CD1c-positive myeloid dendritic cell (primary cell): ENCODE data around the gene SOAT2.
"Not testable (repeated sequence)": the region's sequence is repeated elsewhere in the genome, so short reads cannot be mapped to it uniquely, and the experiment has no call there.

ENCODE experiments used
- DNase-seq: peaks from one replicate; pipeline ENCODE4 v3.0.0-alpha.2; 2016; ENCODE audit errors: extremely low spot score

Gene SOAT2

DNA sequence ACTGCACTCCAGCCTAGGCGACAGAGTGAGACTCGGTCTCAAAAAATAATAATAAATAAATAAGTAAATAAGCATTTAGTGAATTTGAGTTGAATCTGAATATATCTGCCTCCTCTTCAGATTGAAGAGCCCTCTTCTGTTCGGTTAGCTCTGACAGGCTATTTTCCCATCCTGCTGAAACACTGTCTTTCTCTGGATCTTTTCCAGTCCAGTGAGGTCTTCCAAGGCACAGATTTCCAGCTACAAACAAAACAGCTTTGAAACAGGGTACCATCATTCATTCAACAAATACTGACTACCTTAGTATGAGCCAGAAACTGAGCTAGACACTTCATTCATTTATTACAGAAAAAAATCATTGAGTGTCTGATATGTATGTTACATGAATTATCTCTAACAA is 16.9 kb upstream of the SOAT2 start:
- no peak for DNase-seq

DNA sequence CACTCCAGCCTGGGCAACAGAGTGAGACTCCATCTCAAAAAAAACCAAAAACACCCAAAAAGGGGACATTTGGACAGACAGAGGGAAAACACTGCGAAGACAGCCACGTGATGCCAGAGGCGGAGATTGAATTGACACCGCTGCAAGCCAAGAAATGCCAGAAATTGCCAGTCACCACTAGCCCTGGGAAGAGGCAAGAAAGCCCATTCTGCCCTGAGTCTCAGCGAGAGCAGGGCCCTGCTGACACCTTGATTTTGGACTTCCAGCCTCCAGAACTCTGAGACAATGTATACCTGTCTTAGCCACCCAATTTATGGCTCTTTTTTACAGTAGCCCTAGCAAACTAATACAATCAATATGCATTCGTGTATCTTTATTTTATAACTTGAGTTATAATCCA is 13.2 kb upstream of the SOAT2 start:
- no peak for DNase-seq

DNA sequence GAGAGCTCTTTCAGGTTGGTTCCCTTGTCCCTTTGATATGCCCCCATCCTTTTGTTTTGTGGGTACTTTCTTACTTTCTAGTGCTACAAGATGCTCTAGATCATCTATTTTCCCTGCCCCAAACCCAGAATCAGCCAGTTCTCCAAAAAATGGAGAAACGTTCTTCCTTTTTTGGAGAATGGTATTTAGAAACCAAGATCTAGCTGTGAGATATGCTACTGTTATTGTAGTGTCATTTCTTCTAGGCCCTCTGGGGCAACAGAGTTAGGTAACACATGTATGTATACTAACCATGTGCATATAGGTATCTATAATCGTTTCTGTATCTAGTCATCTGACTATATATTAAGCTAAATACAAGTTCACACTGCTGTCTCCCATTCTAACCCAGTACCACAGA is 12.7 kb upstream of the SOAT2 start:
- DNase-seq = no peak

DNA sequence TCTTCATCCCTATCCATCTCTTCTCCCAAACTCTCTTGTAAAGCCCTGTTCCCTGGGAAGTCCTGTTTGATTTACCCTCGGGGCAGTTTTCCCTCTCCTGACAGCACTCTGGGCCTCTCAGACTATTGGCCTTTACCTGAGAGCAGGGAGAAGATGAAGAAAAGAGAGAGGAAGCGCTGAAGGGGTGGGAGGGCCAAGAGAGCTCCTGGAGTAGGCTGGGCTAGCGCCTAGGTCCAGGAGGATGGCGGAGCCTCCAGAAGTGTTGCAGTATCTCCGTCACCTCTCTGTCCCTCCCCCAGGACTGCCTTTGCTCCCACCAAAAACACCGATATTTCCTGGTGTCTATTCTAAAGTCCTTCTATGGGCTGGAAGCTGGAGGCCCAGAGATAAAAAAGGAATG is 11.5 kb upstream of the SOAT2 start:
- DNase-seq = no peak

DNA sequence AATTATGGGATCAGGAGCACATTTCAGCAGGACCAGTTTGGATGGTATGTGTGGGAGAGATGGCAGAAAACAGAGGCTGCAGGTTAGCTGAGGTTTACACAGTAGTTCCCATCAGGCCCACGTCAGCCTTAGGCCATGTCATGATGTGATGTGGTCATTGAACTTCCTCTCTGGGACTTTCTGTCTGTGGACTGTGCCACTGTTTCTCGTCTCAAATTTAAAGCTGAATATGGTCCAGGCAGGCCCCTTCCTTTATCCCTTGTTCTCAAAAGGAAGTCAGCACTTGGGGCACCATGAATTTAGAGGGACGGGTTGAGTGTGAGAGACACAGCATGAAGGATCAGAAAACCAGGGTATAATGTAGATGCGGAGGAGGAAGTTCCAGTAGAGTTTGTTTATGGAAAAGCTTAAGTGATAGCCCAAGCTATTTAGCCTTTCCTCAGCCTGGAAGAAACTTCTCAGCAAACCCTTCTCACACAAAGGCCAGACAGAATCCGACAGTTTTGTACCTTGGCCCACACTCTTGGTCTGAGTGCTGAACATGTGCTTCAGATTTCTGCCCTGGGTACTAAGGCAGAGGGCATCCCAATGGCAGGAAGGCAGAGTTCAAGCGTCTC is 9.4 kb upstream of the SOAT2 start:
- DNase-seq = peak; percentile 73

DNA sequence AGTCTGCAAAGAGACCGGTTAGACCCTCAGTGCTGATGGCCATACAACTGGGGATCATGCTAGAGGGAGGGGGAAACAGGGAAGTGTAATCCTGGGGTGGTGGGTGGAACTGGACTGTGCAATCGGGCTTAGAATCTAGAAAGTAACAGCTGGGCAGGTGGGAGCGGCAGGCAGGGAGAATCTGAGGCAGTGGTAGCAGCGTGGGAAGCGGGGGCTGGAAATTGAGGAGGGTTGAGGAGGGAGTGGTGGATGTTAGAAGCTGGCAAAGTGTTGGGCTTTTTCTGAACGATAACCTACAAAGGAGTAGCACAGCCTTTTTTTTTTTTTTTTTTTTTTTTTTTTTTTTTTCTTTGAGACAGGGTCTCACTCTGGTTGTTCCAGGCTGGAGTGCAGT is 8.9 kb upstream of the SOAT2 start:
- no peak for DNase-seq

DNA sequence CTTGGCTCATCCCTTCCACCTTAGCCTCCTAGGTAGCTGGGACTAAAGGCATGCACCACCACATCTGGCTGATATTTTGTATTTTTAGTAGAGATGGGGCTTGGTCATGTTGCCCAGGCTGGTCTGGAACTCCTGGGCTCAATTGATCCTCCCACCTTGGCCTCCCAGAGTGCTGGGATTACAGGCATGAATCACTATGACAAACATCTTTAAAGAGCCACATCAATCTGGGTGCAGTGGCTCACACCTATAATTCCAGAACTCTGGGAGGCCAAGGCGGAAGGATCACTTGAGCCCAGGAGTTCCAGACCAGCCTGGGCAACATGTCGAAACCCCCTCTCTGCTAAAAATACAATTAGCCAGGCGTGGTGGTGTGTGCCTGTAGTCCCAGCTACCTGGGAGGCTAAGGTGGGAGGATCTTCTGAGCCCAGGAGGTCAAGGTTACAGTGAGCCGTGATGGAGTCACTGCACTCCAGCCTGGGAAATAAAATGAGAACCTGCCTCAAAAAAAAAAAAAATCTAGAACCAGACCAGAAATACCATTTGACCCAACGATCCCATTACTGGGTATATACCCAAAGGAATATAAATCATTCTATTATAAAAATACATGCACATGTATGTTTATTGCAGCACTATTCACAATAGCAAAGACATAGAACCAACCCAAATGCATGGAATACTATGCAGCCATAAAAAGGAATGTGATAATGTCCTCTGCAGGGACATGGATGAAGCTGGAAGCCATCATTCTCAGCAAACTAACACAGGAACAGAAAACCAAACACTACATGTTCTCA is 8.3 kb upstream of the SOAT2 start:
- not testable (repeated sequence) for DNase-seq

DNA sequence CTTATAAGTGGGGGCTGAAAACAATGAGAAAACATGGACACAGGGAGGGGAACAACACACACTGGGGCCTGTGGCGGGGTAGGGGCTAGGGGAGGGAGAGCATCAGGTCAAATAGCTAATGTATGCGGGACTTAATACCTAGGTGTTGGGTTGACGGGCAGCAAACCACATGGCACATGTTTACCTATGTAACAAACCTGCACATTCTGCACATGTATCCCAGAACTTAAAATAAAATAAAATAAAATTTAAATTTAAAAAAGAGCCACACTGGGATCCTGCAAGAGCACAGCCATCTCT is 7.7 kb upstream of the SOAT2 start:
- not testable (repeated sequence) for DNase-seq

DNA sequence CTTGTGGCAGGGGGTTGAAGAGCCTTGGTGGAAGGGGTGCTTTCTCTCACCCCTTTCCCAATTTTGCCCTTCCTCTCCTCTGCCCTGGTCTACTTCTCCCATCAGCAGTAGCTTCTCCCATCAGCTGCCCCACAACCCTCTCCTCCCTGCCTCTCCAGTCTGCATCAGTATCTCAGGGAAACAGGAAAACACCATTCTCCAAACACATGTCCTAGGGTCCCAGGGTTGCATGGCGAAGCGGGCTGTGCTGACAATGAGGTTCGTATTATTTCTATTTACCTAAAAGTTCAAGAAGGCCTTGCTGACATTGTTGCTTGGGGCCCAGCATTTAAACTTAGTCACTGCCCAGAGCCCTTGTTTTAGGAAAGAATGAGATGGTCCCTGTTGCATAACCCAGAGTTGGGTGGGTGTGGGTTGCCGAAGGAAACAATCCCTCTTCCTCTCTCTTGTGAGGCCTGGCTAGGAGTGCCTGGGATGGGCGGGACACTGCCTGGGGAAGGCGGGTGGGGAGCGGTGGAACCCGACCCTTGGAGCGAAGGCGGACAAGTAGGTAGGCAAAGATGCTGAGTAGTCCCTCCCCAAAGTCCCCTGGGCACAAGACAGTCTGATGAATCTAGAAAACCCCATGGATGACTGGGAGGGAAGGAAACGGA is 7.1 kb upstream of the SOAT2 start:
- peak; percentile 66 for DNase-seq

DNA sequence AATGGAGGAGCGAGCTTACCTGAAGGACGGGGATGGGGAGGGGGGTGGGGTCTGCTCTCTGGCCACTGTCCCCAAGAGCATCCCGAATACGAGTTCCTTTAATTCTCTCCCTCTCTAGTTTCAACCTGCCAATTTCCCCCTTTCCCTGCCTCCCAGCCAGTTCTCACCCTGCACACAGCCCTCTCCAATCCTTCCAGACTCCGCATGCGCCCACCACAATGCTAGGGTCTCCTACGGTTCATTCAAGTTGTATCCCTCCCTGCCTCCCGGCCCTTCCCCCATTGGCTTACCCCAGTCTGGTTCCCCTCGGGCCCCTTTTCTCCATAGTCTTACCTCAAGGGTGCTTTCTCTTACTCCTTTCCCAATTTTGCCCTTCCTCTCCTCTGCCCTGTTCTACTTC is 6.5 kb upstream of the SOAT2 start:
- DNase-seq = no peak

DNA sequence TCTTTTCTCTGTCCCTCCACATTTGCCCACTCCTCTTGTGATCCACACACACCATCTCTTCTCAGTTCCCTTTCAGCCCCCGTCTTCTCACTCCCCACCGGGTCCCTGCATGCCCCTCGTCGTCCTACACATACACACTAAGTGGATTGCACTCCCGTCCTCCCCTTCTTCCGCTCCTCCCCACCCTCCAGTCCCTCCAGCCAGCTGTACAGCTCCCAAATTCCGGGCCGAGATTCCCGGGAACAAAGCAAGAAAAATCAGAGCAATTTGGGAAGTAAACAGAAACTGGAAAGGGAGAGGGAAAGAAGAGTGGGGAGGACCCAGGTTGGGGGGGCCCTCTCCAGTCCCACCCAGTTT is 6.1 kb upstream of the SOAT2 start:
- DNase-seq = peak; percentile 38

DNA sequence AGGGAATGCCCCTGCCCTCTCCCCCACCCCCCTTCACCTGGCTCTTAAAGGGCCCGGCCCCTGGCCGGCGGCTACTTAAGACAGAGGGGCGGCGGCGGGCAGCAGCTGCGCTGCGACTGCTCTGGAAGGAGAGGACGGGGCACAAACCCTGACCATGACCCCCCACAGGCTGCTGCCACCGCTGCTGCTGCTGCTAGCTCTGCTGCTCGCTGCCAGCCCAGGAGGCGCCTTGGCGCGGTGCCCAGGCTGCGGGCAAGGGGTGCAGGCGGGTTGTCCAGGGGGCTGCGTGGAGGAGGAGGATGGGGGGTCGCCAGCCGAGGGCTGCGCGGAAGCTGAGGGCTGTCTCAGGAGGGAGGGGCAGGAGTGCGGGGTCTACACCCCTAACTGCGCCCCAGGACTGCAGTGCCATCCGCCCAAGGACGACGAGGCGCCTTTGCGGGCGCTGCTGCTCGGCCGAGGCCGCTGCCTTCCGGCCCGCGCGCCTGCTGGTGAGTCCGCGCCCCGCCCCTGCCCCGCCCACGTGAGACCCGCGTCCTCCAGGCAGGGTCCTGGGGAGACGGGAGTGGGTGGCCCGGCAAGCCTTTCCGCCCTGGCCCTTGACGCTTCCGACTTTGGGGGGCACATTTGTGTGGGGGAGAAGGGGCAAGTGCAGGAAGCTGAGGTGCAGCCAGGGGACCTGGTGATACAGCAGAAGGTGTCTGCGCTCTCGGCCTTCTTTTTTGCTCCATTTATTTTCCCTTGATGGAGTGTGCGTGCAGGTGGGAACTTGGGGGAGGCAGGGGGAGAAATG is 5.5 kb upstream of the SOAT2 start, which contains the start of gene IGFBP6:
Gene IGFBP6 (plus strand): TSS at position 104 of the 790 bp plus-strand sequence. CDS start 51 bp downstream, at position 155.
- DNase-seq = peak; percentile 47

DNA sequence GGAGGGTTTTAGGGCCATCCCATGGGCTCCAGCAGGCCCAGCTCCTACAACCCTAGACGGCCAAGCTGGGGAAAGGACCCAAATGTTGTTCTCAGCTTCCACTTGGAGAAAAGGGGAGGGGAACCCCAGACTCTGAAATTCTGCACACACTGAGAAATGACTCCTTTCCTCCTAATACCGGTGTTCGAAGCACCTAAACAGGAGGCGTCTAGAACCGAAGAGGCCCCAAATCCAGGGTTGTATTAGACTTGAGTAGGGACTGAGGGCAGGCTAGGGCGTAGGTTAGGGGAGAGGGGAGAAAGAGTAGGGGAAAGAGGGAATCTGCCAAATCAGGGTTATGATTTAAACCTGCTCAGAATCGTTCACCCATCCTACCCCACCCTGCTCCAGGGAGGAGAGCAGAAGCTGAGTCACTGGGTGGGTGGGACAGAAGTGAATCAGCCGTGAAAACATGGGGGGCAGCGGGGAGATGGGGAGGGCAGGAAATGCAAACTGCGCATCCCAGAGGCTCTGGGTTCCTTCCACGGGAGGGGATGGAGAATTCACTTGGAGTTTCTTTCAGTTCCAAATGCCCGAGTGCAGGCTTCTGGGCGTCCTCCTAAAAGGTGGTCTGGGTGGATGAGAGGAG is 4.8 kb upstream of the SOAT2 start:
- DNase-seq = peak; percentile 41

DNA sequence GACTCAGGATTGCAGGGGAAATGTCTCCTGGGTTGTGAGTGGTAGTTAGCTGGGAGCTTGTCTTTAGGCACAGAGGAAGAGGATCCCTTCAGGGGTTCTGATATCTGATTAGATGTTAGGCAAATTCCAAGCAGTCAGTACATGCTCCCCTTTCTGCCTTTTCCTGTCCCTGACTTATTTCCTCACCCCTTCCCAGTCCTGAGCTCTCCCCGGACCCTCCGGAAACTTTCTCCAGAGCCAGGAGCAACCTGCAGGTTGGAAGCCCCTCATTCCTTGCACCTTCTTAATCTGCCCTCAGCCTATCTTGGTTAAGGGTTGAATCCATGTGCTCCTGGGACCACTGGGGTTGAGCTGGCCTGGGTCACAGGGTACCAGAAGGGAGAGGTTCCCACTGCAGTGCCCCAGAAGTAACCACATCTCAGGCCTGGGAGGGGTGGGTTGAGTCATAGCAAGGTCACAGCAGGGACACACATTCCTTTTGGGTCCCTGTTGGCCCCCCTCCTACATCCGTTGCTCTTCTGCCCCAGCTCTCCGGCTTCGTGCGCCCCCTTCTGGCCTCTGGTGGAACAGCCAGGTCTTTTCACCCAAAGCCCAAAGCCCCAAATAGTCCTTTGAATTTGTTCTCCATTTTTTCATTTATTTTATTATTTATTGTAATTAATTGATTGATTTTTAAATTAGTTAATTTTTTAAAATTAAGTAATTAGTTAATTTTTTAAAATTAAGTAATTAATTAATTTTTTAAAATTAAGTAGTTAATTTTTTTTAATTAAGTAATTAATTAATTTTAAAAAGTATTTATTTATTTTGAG is 4.0 kb upstream of the SOAT2 start:
- DNase-seq = peak; percentile 91

DNA sequence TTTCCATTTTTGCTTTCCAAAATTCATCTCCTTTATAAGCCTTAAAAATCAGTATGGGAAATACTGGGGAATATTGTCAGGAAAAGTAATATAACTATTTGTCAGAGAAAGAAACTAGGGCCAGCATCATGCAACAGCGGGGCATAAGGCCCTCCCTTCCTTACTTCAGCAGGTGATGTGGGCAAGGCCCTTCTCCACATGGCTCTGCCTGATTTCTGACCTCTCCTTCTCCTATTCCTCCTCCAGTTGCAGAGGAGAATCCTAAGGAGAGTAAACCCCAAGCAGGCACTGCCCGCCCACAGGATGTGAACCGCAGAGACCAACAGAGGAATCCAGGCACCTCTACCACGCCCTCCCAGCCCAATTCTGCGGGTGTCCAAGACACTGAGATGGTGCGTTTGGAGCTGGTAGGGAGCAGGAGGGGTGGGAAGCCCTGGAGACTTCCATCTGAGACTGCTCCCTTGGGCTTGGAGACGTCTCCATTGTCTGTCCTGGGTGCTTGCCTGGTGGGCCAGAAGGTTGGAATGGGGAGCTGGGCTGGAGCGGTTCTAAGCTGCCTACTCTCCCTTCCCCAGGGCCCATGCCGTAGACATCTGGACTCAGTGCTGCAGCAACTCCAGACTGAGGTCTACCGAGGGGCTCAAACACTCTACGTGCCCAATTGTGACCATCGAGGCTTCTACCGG is 2.7 kb upstream of the SOAT2 start:
- no peak for DNase-seq

DNA sequence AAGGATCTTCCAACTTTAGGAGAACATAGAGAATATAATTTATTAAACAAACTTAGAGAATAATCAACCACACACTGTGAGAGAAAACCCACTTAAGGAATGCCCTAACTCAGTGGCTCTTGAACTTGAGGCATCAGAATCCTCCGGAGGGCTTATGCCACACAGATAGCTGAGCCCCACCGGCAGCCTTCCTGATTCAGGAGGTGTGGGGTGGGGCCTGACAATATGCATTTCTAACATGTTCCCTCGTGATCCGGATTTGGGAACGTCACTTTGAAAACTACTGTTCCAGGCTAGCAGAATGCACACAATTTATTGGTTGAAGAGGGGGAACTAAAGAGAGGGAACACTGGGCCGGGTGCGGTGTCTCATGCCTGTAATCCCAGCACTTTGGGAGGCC is 2.0 kb upstream of the SOAT2 start:
- DNase-seq = no peak

DNA sequence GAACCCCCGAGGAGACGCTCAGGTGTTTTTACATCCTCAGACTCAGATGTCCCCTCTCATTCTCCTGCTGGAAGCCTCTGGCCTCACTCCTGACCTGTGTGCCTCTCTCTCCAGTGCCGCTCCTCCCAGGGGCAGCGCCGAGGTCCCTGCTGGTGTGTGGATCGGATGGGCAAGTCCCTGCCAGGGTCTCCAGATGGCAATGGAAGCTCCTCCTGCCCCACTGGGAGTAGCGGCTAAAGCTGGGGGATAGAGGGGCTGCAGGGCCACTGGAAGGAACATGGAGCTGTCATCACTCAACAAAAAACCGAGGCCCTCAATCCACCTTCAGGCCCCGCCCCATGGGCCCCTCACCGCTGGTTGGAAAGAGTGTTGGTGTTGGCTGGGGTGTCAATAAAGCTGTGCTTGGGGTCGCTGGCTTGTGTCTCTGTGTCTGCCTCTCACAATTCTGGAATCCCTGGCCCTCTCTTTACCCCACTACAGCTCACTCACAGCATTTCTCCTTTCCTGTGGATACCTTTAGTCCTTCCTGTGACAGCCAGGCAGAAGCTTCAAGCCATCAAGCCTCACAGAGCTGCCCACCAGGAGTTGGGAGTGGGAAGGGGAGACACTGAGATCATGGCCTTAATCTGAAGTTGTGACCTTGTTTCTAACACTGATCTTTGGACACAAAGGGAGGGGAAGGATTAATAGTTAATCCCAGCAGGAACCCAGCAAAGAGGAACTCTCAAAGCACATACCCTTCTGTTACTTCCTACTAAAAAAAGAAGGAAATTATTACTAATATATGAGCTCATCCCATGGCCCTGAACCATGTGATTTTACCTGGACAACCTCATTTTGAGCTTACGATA is 1.1 kb upstream of the SOAT2 start:
- peak; percentile 69 for DNase-seq

DNA sequence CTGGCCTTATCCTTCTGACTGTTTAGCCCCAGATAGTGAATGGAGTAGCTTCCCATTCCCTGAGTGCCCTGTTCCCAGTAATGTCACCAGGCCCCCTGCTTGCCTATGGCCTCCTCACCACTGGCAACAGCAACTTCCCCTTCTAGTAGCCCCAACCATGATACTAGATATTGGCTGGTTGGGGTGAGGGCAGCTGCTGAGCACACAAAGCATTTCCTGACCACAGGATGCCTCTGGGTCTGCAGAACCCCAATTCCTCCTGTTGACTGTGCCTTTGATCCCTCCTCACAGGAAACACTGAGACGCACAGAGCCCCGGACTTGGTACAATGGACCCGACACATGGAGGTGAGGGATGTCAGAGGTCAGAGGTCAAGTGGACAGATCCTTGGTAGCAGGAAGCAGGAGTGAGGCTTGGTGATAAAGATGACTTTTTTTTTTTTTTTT is 597 bp downstream of the SOAT2 start:
- DNase-seq = peak; percentile 68

DNA sequence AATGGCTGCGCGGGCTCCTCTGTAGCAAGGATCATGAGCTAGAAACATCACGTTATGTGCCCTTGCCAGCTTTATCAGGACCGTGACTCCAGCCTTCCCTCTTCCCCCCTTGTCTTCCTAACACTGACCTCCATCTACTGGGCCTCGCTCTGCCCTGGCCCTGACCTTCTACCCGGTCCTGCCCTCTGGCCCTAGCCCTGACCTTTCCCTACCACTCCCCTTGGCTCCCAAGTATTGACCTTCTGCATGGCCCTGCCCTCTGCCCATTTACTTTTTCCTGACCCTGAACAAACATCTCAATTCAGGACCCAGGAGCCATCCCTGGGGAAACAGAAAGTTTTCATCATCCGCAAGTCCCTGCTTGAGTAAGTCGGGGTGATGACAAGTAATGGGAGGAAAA is 2.0 kb downstream of the SOAT2 start:
- no peak for DNase-seq
